WTC11 (cell line): Measurements from ENCODE around the gene ASCC1. TPM values are rescaled to one million over a fixed set of nuclear protein-coding genes. Genes with fewer than 3 reads are reported as not detected.

Experiments
- ATAC-seq: fragments of 200-7000 bp; cut with Tn5 transposase; 2 replicates; pipeline ENCODE4 v1.10.0; 2021; ENCODE audit warnings: mild to moderate bottlenecking, moderate library complexity
- CTCF ChIA-PET: fragments of 300-600 bp; sonication (Branson Sonifier 250); formaldehyde crosslinking; loops from one replicate; lab custom pipeline; 2021; ENCODE audit warnings: antibody characterized with exemption; lab: Charles Lee
- POLR2A ChIA-PET: fragments of 350-600 bp; sonication (Branson Sonifier 250); formaldehyde crosslinking; loops from one replicate; lab custom pipeline; 2021; ENCODE audit warnings: antibody characterized with exemption; lab: Charles Lee
- DNase-seq: peaks from one replicate; pipeline ENCODE4 v3.0.0; 2021; ENCODE audit warnings: low spot score
- H3K27ac Mint-ChIP-seq: 2 replicates; pipeline ENCODE4 v1.8.0; 2021; ENCODE audit warnings: mixed read lengths
- H3K27me3 Mint-ChIP-seq: 2 replicates; pipeline ENCODE4 v1.8.0; 2021; ENCODE audit warnings: low read depth, mild to moderate bottlenecking, moderate library complexity, mixed read lengths
- H3K36me3 Mint-ChIP-seq: 2 replicates; pipeline ENCODE4 v1.8.0; 2021; ENCODE audit warnings: mixed read lengths
- H3K4me1 Mint-ChIP-seq: 2 replicates; pipeline ENCODE4 v1.8.0; 2022; ENCODE audit warnings: mixed read lengths
- H3K4me3 Mint-ChIP-seq: 2 replicates; pipeline ENCODE4 v1.8.0; 2021; ENCODE audit warnings: mild to moderate bottlenecking, moderate library complexity, mixed read lengths
- H3K9me3 Mint-ChIP-seq: 2 replicates; pipeline ENCODE4 v1.8.0; 2021; ENCODE audit warnings: mixed read lengths
- ATF1 ChIP-seq: sonication (generic); formaldehyde crosslinking; IDR thresholded peaks from 2 replicates; pipeline ENCODE4 v1.8.1; 2023; ENCODE audit warnings: mild to moderate bottlenecking, moderate library complexity, missing genetic modification reagents
- CBFB ChIP-seq: sonication (generic); formaldehyde crosslinking; IDR thresholded peaks from 2 replicates; pipeline ENCODE4 v1.8.1; 2022; ENCODE audit warnings: mild to moderate bottlenecking, low read depth, missing genetic modification reagents
- CREB1 ChIP-seq: sonication (generic); formaldehyde crosslinking; IDR thresholded peaks from 2 replicates; pipeline ENCODE4 v1.8.0; 2023; ENCODE audit warnings: mild to moderate bottlenecking, missing genetic modification reagents
- ELF4 ChIP-seq: sonication (generic); formaldehyde crosslinking; IDR thresholded peaks from 2 replicates; pipeline ENCODE4 v1.8.1; 2022; ENCODE audit warnings: low read depth, mild to moderate bottlenecking, moderate library complexity, missing genetic modification reagents
- FOXJ3 ChIP-seq: sonication (generic); formaldehyde crosslinking; IDR thresholded peaks from 2 replicates; pipeline ENCODE4 v1.9.0; 2021; ENCODE audit warnings: missing genetic modification reagents, mild to moderate bottlenecking, borderline replicate concordance
- FOXP1 ChIP-seq: sonication (generic); formaldehyde crosslinking; IDR thresholded peaks from 2 replicates; pipeline ENCODE4 v1.8.0; 2022; ENCODE audit warnings: missing genetic modification reagents, mild to moderate bottlenecking, moderate library complexity, borderline replicate concordance
- FOXP4 ChIP-seq: sonication (generic); formaldehyde crosslinking; IDR thresholded peaks from 2 replicates; pipeline ENCODE4 v1.8.0; 2022; ENCODE audit warnings: mild to moderate bottlenecking, missing genetic modification reagents
- HMGA2 ChIP-seq: fragments of 250-450 bp; sonication (Bioruptor Pico); IDR thresholded peaks from 2 replicates; pipeline ENCODE4 v1.4.0; 2021; ENCODE audit warnings: mild to moderate bottlenecking, moderate library complexity
- IRF1 ChIP-seq: sonication (generic); formaldehyde crosslinking; IDR thresholded peaks from 2 replicates; pipeline ENCODE4 v1.8.0; 2023; ENCODE audit warnings: missing genetic modification reagents
- IRF2 ChIP-seq: sonication (generic); formaldehyde crosslinking; IDR thresholded peaks from 2 replicates; pipeline ENCODE4 v1.8.0; 2022; ENCODE audit warnings: low read depth, missing genetic modification reagents, borderline replicate concordance
- MXD4 ChIP-seq: fragments of 250-450 bp; sonication (Bioruptor Pico); IDR thresholded peaks from 2 replicates; pipeline ENCODE4 v1.8.0; 2021; ENCODE audit warnings: mild to moderate bottlenecking, moderate library complexity, borderline replicate concordance
- NFE2L1 ChIP-seq: sonication (generic); formaldehyde crosslinking; IDR thresholded peaks from 2 replicates; pipeline ENCODE4 v1.8.1; 2023; ENCODE audit warnings: missing genetic modification reagents
- SMAD4 ChIP-seq: sonication (generic); formaldehyde crosslinking; IDR thresholded peaks from 2 replicates; pipeline ENCODE4 v1.8.0; 2022; ENCODE audit warnings: mild to moderate bottlenecking, missing genetic modification reagents
- STAT6 ChIP-seq: sonication (generic); formaldehyde crosslinking; conservative IDR thresholded peaks from 2 replicates; pipeline ENCODE4 v1.8.1; 2023; ENCODE audit warnings: mild to moderate bottlenecking, low read depth, missing genetic modification reagents, moderate library complexity
- TEAD4 ChIP-seq: sonication (generic); formaldehyde crosslinking; IDR thresholded peaks from 2 replicates; pipeline ENCODE4 v1.8.0; 2022; ENCODE audit warnings: mild to moderate bottlenecking, missing genetic modification reagents
- ZMAT4 ChIP-seq: fragments of 250-450 bp; sonication (Bioruptor Pico); IDR thresholded peaks from 2 replicates; pipeline ENCODE4 v1.9.0; 2021; ENCODE audit warnings: mild to moderate bottlenecking
- ZNF121 ChIP-seq: sonication (generic); formaldehyde crosslinking; IDR thresholded peaks from 2 replicates; pipeline ENCODE4 v1.8.0; 2023; ENCODE audit warnings: missing genetic modification reagents
- ZNF232 ChIP-seq: sonication (generic); formaldehyde crosslinking; IDR thresholded peaks from 2 replicates; pipeline ENCODE4 v1.8.0; 2022; ENCODE audit warnings: mild to moderate bottlenecking, missing genetic modification reagents
- ZNF263 ChIP-seq: sonication (generic); formaldehyde crosslinking; IDR thresholded peaks from 2 replicates; pipeline ENCODE4 v1.8.1; 2022; ENCODE audit warnings: low read depth, mild to moderate bottlenecking, moderate library complexity, missing genetic modification reagents
- ZNF423 ChIP-seq: fragments of 250-450 bp; sonication (Bioruptor Pico); IDR thresholded peaks from 2 replicates; pipeline ENCODE4 v2.1.2; 2022; ENCODE audit warnings: mild to moderate bottlenecking, moderate library complexity
- ZNF512 ChIP-seq: sonication (generic); formaldehyde crosslinking; IDR thresholded peaks from 2 replicates; pipeline ENCODE4 v1.8.1; 2022; ENCODE audit warnings: missing genetic modification reagents, borderline replicate concordance
- total RNA-seq: library from RNA; stranded (reverse); gene quantifications from 3 replicates; pipeline ENCODE4 v1.2.3, GENCODE V29; 2021
- TF ChIP-seq, protein P1 (sequence below): sonication (generic); formaldehyde crosslinking; IDR thresholded peaks from 2 replicates; pipeline ENCODE4 v1.8.1; 2023; ENCODE audit warnings: mild to moderate bottlenecking, moderate library complexity, missing genetic modification reagents
- TF ChIP-seq, protein P2 (sequence below): sonication (generic); formaldehyde crosslinking; IDR thresholded peaks from 2 replicates; pipeline ENCODE4 v1.8.0; 2023; ENCODE audit warnings: mild to moderate bottlenecking, missing genetic modification reagents
- TF ChIP-seq, protein P3 (sequence below): sonication (generic); formaldehyde crosslinking; IDR thresholded peaks from 2 replicates; pipeline ENCODE4 v1.8.1; 2023; ENCODE audit warnings: mild to moderate bottlenecking, missing genetic modification reagents, moderate library complexity

Gene ASCC1
- total RNA-seq, 1 experiment from 2014 or later, result 30.4 TPM

GRCh38 chr10:72170733-72171132 lies 45.3 kb downstream of the ASCC1 start (continued):
- TF ChIP-seq FOXP4, result no peak
- no peak for TF ChIP-seq STAT6 (CRISPR knock-in tag)
- TF ChIP-seq CREB1 (CRISPR knock-in tag), result no peak
- TF ChIP-seq, protein P1, sequence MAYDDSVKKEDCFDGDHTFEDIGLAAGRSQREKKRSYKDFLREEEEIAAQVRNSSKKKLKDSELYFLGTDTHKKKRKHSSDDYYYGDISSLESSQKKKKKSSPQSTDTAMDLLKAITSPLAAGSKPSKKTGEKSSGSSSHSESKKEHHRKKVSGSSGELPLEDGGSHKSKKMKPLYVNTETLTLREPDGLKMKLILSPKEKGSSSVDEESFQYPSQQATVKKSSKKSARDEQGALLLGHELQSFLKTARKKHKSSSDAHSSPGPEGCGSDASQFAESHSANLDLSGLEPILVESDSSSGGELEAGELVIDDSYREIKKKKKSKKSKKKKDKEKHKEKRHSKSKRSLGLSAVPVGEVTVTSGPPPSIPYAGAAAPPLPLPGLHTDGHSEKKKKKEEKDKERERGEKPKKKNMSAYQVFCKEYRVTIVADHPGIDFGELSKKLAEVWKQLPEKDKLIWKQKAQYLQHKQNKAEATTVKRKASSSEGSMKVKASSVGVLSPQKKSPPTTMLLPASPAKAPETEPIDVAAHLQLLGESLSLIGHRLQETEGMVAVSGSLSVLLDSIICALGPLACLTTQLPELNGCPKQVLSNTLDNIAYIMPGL (CRISPR knock-in tag), result no peak
- TF ChIP-seq NFE2L1, result no peak
- no peak for TF ChIP-seq FOXP1
- TF ChIP-seq ZMAT4 (CRISPR knock-in tag), result no peak
- no peak for TF ChIP-seq ZNF232 (CRISPR knock-in tag)
- no peak for TF ChIP-seq MXD4 (CRISPR knock-in tag)
- TF ChIP-seq CBFB (CRISPR knock-in tag), result no peak
- no peak for TF ChIP-seq ZNF121 (CRISPR knock-in tag)
- TF ChIP-seq IRF1 (CRISPR knock-in tag), result no peak
- no peak for TF ChIP-seq SMAD4 (CRISPR knock-in tag)
- no peak for TF ChIP-seq IRF2

- H3K27ac Mint-ChIP-seq, result no peak overlapping the region
- peaks cover 4% of the 10 kb centered on the region; the same call in 1 of the 2 replicates for H3K4me1 Mint-ChIP-seq
- peaks cover 3% of the 10 kb centered on the region; the same call in 1 of the 2 replicates for H3K36me3 Mint-ChIP-seq
- DNase-seq (no peak), ATAC-seq (no peak)
- H3K4me3 Mint-ChIP-seq, result no peak overlapping the region
- H3K27me3 Mint-ChIP-seq, result no peaks in the 10 kb centered on the region
- ChIA-PET CTCF (no interaction called here), POLR2A (no interaction called here)
- H3K9me3 Mint-ChIP-seq, result no peaks in the 10 kb centered on the region
- TF ChIP-seq ZNF263 (CRISPR knock-in tag) (no peak), HMGA2 (CRISPR knock-in tag) (no peak), ZNF423 (CRISPR knock-in tag) (no peak), ELF4 (no peak), TEAD4 (CRISPR knock-in tag) (no peak), FOXJ3 (CRISPR knock-in tag) (no peak), IRF2 (no peak), ATF1 (CRISPR knock-in tag) (no peak), ZNF512 (CRISPR knock-in tag) (no peak)
- TF ChIP-seq, protein P2, sequence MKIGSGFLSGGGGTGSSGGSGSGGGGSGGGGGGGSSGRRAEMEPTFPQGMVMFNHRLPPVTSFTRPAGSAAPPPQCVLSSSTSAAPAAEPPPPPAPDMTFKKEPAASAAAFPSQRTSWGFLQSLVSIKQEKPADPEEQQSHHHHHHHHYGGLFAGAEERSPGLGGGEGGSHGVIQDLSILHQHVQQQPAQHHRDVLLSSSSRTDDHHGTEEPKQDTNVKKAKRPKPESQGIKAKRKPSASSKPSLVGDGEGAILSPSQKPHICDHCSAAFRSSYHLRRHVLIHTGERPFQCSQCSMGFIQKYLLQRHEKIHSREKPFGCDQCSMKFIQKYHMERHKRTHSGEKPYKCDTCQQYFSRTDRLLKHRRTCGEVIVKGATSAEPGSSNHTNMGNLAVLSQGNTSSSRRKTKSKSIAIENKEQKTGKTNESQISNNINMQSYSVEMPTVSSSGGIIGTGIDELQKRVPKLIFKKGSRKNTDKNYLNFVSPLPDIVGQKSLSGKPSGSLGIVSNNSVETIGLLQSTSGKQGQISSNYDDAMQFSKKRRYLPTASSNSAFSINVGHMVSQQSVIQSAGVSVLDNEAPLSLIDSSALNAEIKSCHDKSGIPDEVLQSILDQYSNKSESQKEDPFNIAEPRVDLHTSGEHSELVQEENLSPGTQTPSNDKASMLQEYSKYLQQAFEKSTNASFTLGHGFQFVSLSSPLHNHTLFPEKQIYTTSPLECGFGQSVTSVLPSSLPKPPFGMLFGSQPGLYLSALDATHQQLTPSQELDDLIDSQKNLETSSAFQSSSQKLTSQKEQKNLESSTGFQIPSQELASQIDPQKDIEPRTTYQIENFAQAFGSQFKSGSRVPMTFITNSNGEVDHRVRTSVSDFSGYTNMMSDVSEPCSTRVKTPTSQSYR (CRISPR knock-in tag), result no peak
- TF ChIP-seq, protein P3, sequence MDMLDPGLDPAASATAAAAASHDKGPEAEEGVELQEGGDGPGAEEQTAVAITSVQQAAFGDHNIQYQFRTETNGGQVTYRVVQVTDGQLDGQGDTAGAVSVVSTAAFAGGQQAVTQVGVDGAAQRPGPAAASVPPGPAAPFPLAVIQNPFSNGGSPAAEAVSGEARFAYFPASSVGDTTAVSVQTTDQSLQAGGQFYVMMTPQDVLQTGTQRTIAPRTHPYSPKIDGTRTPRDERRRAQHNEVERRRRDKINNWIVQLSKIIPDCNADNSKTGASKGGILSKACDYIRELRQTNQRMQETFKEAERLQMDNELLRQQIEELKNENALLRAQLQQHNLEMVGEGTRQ (CRISPR knock-in tag), result no peak
Measured at GRCh38 chr10:72170263-72170662, 45.8 kb downstream of the ASCC1 start.
